Muscle layer of colon (tissue), 2 donors: ENCODE data around the gene LRRC8B.

Experiments used
- H3K27ac ChIP-seq: one replicate; pipeline ENCODE4 v1.7.0; 2013; ENCODE audit warnings: low read depth, mild to moderate bottlenecking, low read length, moderate library complexity
- H3K27me3 ChIP-seq, 2 donors: one replicate each; pipeline ENCODE4 v1.7.0; 2013; ENCODE audit warnings: low read length in 2 of 2, mild to moderate bottlenecking in 2 of 2; ENCODE audit not compliant: insufficient read depth in 2 of 2, control insufficient read depth in 1 of 2
- H3K36me3 ChIP-seq: one replicate; pipeline ENCODE4 v1.7.0; 2013; ENCODE audit warnings: mild to moderate bottlenecking, low read length; ENCODE audit not compliant: insufficient read depth
- H3K4me1 ChIP-seq: one replicate; pipeline ENCODE4 v1.7.0; 2013; ENCODE audit warnings: mild to moderate bottlenecking, low read length; ENCODE audit not compliant: insufficient read depth
- H3K4me3 ChIP-seq, 2 donors: one replicate each; pipeline ENCODE4 v1.7.0; 2013; ENCODE audit warnings: low read length in 2 of 2, low read depth in 1 of 2, mild to moderate bottlenecking in 1 of 2, moderate library complexity in 1 of 2
- H3K9ac ChIP-seq: one replicate; pipeline ENCODE4 v1.7.0; 2013; ENCODE audit warnings: low read length
- H3K9me3 ChIP-seq: one replicate; pipeline ENCODE4 v1.7.0; 2013; ENCODE audit warnings: mild to moderate bottlenecking, low read length
- donor health status: abdominal sarcoma.
- donor health status: Adenocarcinoma of cecum.

The LRRC8B gene

DNA sequence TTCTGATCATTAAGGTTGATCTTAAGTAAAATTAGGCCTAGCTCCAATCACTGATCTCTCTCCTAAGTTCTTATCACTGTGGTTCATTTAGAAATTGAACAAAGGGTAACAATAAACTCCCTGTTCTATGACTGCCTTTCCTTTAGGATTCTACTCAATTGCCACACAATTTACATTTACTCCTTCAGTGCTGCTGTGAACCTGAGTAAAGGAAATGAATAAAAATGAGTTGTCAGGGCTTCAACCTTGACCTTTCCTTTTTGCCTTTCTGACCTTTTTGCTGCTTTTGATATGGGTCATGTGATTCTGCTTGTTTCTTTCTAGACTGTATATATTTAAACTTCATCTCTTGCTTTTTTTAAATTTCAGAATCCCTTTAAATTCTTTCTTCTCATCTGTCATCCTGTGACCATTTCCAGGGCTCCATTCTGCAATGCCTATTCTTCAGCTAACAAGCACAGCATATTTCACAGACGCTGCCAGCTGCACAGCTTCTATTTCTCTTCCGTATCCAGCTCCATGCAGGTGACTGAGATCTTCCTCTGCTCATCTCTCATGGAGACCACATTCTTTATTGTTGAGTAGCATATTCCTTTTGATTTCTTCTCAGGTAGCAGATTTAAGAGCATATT is 3.2 kb downstream of the LRRC8B start:
- no peak overlapping the region for H3K27ac ChIP-seq
- H3K9me3 ChIP-seq = no peaks in the 10 kb centered on the region
- no peak overlapping the region for H3K4me3 ChIP-seq
- H3K36me3 ChIP-seq = no peaks in the 10 kb centered on the region
- peaks cover 6% of the 10 kb centered on the region for H3K4me1 ChIP-seq
- H3K27me3 ChIP-seq = no peaks in the 10 kb centered on the region
- no peak overlapping the region for H3K9ac ChIP-seq

DNA sequence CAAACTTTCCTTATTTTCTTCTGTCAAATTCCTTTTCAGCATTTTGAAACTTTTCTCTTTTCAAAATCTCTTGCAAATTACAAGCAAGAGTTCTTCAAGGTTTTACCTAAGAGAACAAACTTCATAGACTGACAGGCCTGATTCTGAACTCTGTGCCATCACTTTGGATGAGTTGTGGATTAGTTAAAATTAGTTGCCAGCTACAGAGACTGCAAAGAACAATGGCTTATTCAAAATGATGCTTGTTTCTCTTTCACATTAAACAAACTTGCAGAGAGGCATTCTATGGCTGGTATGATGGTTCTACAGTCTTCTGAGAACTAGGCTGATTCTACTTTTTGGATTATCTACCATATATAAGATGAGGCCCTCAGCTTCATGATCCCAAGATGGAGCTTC is 3.8 kb downstream of the LRRC8B start:
- H3K4me3 ChIP-seq = no peak overlapping the region
- H3K27ac ChIP-seq = no peak overlapping the region
- H3K9ac ChIP-seq = no peak overlapping the region
- H3K27me3 ChIP-seq = no peaks in the 10 kb centered on the region
- no peaks in the 10 kb centered on the region for H3K36me3 ChIP-seq
- peaks cover 6% of the 10 kb centered on the region for H3K4me1 ChIP-seq
- no peaks in the 10 kb centered on the region for H3K9me3 ChIP-seq

DNA sequence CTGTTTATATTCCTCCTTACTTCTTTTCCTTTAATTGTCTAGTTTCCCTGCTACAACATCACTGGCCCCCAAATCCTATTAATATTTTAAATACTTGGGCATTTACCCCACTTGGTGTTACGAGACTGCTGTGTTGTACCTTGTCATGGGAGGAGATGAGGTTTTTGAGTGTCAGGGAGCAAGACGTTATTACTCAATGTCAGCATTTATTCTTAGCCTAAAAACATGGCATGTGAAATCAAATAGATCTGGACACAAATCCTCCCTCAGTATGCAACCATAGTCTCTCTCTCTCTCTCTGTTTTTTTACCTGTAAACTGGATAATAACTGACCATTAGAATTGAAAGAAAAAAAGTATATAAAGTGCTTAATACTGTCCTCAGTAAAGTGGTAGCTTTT is 4.6 kb downstream of the LRRC8B start:
- H3K9ac ChIP-seq = no peak overlapping the region
- no peak overlapping the region for H3K27ac ChIP-seq

DNA sequence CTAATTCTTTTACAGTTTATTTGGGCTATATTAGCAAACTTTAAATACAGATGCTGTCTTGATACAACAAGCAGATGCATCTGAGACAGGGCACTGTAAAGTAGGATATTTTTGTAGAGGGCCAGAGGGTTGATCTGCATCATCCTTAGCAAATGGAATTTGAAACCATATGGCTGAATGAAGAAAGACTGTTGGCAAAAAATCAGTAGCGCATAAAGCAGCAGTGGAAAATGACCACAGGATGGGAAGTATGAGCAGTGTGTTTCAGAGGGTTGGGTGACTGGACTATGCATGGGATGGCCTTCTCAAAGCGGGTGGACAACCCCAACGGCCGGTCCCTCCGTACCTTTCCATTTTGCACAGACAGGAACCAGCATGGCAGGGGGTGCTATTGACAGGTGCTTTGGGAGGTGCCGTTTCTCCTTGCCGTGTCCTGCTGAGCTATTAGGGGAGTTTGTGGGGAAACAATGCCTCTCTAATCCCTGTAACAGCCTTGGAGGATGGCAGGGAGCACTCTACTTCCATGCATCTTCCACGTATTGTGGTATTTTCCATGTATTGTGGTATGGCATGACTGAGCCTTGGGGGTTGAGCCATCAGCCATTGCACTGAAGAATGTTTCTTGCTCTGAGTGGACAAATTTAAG is 5.9 kb downstream of the LRRC8B start:
- Histone ChIP-seq H3K27ac (no peak overlapping the region), H3K4me3 (no peak overlapping the region), H3K4me1 (no peaks in the 10 kb centered on the region)

More for the DNA sequence above, 4.6 kb downstream of the LRRC8B start:
- H3K9me3 ChIP-seq = no peaks in the 10 kb centered on the region
- no peak overlapping the region for H3K4me3 ChIP-seq
- H3K36me3 ChIP-seq = no peaks in the 10 kb centered on the region
- H3K27me3 ChIP-seq = no peaks in the 10 kb centered on the region
- peaks cover under 1% of the 10 kb centered on the region for H3K4me1 ChIP-seq

DNA sequence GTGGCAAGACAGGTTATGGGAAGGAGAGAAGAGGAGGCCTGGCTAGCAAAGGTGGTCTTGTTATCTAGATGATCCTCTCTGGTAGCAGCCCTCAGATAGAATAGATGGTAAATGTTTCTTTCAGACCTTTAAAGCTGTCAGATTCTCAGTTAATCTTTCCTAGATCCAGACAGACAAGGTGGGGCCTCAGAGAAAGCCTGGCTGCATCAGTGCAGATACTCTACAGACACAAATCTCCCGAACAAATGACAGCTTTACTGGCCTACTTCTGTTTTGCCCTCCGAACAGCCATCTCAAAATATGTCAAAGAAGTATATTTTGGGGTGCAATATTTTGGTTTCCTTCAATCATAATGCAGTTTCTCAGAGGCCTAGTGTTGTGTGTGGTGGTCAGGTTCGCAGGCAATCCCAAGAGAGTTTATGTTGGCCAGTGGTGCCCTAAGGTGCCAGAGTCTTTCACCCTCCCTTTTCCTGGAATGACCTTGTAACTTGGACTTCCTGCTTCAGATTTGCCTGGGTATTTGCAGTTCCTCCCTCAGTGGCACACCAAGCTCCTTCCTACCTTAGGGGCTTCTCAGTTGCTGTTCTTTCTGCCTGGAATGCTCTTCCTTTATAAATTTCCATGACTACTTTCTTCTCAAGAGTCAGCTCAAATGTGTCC is 7.0 kb downstream of the LRRC8B start:
- H3K9me3 ChIP-seq = no peaks in the 10 kb centered on the region
- H3K4me1 ChIP-seq = no peaks in the 10 kb centered on the region
- H3K4me3 ChIP-seq = no peak overlapping the region
- no peaks in the 10 kb centered on the region for H3K27me3 ChIP-seq
- H3K27ac ChIP-seq = no peak overlapping the region
- no peak overlapping the region for H3K9ac ChIP-seq
- no peaks in the 10 kb centered on the region for H3K36me3 ChIP-seq

More for the DNA sequence above, 5.9 kb downstream of the LRRC8B start:
- Histone ChIP-seq H3K9me3 (no peaks in the 10 kb centered on the region), H3K36me3 (no peaks in the 10 kb centered on the region), H3K9ac (no peak overlapping the region), H3K27me3 (no peaks in the 10 kb centered on the region)

DNA sequence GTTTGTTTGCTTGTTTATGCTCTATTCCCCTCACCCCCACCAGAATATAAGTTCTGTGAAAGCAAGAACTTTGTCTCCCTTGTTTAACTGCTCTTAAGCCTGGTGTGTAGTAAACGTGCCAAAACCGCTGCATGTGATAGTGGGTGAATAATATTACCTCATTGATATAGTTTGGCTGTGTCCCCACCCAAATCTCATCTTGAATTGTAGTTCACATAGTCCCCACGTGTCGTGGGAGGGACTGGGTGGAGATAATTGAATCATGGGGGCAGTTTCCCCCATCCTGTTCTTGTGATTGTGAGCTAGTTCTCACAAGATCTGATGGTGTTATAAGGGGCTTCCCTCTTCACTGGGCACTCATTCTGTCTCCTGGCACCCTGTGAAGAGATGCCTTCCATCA is 7.6 kb downstream of the LRRC8B start:
- H3K9me3 ChIP-seq = no peaks in the 10 kb centered on the region

DNA sequence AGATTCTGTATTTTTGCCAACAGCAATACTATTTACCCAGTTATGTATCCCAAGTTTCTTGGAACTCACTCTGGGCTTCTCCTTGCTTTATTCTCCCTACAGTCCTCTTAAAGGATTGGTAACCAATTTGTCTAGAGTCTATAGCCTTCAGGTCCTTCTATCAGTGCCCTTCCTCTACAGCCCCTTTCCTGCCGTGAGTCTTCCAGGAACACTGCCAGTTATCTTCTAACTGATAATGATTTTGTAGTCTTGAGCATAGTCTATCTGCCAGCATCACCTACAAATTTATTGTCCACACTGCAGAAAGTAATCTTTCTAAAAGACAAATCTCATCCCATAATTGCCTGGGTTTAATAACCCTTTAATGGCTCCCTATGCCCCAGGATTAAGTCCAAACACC is 8.2 kb downstream of the LRRC8B start:
- no peaks in the 10 kb centered on the region for H3K27me3 ChIP-seq
- no peak overlapping the region for H3K27ac ChIP-seq
- H3K36me3 ChIP-seq = no peaks in the 10 kb centered on the region
- H3K9ac ChIP-seq = no peak overlapping the region
- H3K4me1 ChIP-seq = no peaks in the 10 kb centered on the region
- H3K9me3 ChIP-seq = no peaks in the 10 kb centered on the region
- H3K4me3 ChIP-seq = no peak overlapping the region

More for the DNA sequence above, 7.6 kb downstream of the LRRC8B start:
- no peaks in the 10 kb centered on the region for H3K27me3 ChIP-seq
- no peaks in the 10 kb centered on the region for H3K4me1 ChIP-seq
- no peak overlapping the region for H3K4me3 ChIP-seq
- no peak overlapping the region for H3K9ac ChIP-seq
- no peak overlapping the region for H3K27ac ChIP-seq
- H3K36me3 ChIP-seq = no peaks in the 10 kb centered on the region

DNA sequence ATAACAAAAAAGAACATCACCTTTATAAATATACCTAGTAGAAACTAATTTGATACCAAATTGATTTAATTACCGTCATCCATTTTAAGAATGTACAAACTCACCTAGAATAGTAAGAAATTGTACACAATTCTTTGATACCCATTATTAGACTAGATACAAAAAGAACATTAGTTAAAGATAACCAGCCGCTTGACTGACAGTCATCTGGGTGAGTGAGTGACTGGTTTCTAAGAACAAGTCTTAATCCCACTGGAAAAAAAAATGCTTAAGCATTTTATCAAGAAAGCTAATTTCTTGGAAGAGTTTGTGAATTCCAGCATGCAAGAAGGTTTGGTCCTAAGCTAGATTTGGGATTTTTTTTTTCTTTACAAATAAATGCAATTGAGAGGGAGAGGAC is 10.9 kb downstream of the LRRC8B start:
- Histone ChIP-seq H3K27ac (no peak overlapping the region), H3K27me3 (no peaks in the 10 kb centered on the region), H3K4me3 (no peak overlapping the region), H3K9me3 (no peaks in the 10 kb centered on the region), H3K36me3 (no peaks in the 10 kb centered on the region), H3K4me1 (no peaks in the 10 kb centered on the region), H3K9ac (no peak overlapping the region)

DNA sequence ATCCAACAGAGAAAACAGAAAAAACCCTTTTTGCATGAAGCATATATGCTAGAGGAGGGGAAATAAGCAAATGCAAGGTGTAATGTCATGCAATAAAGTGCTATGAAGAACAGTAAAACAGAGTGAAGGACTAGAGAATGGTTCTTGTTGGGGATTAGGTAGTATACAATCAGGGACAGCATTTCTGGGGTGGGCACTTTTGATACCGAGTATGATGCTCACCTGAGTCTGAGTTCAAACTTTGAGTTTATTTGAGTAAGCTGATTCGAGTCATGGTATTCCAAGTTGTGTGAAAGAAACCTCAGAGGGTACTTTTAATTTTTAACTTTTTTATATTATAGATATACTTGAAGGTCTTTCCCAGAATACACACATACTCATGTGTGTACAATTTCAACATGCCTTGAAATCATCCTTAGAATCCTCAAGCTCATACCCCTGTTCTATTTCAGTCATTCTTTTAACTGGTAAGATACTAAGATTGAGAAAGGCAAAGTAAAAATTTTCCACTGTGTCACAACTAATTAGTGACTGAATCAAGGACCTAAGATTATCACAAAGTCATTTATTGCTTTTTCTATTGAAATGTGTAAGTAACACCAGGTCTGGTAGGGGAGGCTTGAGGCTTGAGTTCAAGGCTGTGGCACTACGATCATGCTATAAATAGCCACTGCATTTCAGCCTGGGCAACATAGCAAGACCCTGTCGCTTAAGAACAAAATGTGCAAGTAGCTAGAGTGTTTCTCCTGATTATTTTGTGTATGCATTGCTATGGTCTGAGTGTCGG is 12.1 kb downstream of the LRRC8B start:
- Histone ChIP-seq H3K27me3 (no peaks in the 10 kb centered on the region), H3K4me3 (no peak overlapping the region), H3K9me3 (no peaks in the 10 kb centered on the region), H3K9ac (no peak overlapping the region), H3K36me3 (no peaks in the 10 kb centered on the region), H3K27ac (no peak overlapping the region), H3K4me1 (no peaks in the 10 kb centered on the region)

DNA sequence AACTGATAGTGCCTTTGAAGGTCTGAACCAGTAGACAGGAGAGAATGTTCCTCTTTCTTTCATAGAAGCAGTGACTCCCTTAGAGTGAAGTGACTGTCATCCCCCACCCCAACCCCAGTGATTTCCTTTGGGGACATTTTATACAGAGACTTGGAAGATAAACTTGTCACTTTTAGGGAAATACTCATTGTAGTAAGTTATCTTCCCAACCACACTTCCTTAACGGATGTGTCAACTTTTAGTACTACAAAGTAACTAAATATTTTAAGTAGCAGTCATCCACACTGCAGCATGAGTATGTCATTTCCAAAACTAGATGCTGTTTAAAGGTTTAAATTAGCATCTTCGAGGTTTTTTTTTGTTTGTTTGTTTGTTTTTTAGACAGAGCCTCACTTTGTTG is 13.7 kb downstream of the LRRC8B start:
- Histone ChIP-seq H3K27ac (no peak overlapping the region), H3K9ac (no peak overlapping the region), H3K9me3 (no peaks in the 10 kb centered on the region), H3K27me3 (no peaks in the 10 kb centered on the region), H3K36me3 (no peaks in the 10 kb centered on the region), H3K4me1 (no peaks in the 10 kb centered on the region), H3K4me3 (no peak overlapping the region)

DNA sequence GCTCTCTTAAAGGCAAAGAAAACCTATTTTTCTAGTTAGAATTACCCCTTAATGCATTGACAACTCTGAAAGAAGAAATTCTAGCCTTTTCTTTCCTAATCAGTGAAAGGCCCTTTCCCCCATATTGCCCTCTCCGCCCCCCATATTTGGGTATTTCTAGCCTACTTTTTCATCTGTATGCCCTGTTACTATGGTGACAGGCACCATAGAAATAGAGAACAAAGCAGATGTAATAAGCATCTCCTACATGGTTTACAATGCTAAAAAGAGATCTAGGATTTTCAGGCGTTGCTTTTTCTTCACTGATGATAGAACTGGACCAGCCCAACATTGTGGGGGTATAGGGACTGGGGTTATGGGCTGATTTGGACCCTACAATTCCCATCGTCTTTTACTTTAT is 14.5 kb downstream of the LRRC8B start:
- Histone ChIP-seq H3K4me1 (no peaks in the 10 kb centered on the region), H3K9ac (no peak overlapping the region), H3K4me3 (no peak overlapping the region), H3K9me3 (no peaks in the 10 kb centered on the region), H3K36me3 (no peaks in the 10 kb centered on the region), H3K27ac (no peak overlapping the region), H3K27me3 (no peaks in the 10 kb centered on the region)
